Skin epidermis (tissue), 12 donors: Measurements from ENCODE around the gene MEF2A.
A peak's percentile ranks its signal among the peaks of the same experiment; 100 is the strongest.

Source experiments
- H3K27ac ChIP-seq, 21 experiments: fragments of 200-600 bp; sonication (generic) in 11 of 21; one replicate each; pipeline ENCODE4 v1.5.0; 2020; ENCODE audit warnings: mild to moderate bottlenecking in 3 of 21, inconsistent platforms in 2 of 21, moderate library complexity in 2 of 21
- H3K4me3 ChIP-seq, 7 experiments: fragments of 200-600 bp; sonication (generic) in 2 of 7; one replicate each; pipeline ENCODE4 v1.5.0; 2020; ENCODE audit warnings: inconsistent platforms in 2 of 7, mild to moderate bottlenecking in 2 of 7, moderate library complexity in 1 of 7

Gene MEF2A

GRCh38 chr15:99594916-99595315 is 29.1 kb downstream of the MEF2A start:
- Histone ChIP-seq H3K27ac (no peak overlapping the region), H3K4me3 (no peak overlapping the region)

DNA sequence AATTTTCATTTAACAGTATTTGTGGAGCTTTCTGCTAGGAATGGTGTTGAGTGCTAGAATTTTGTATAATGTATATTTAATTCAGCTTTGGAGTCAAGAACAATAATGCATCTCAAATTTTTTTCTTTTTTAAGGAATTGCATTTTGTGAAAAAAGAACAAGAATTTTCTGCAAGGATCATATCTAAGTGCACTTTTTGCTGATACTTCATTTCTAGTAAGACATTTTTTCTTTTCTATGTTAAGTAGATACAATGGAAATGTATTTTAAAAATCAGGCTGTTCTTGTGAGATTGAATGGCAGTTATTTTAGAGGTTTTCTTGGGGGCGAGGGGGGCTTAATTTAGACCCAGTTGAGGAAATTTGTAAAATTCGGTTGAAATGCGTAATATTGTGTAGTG is 32.5 kb downstream of the MEF2A start:
- Histone ChIP-seq H3K4me3 (no peak overlapping the region), H3K27ac (no peak overlapping the region)

DNA sequence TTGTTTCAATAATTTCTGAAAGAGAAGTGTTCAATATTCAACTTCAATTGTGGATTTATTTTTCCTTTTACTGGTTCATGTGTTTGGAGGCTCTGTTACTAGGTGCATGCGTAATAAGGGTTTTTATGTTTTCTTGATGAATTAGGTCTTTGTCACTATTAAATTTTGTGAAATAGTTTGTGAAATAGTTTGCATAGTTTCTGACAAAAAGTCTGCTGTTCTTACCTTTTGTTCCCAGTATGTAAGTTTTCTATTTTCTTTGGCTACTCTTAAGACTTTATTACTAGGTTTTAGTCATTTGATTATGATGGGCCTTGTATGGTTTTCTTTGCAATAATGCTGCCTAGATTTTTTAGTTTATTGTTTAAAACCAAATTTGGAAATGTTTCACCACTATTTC is 38.0 kb downstream of the MEF2A start:
- no peak overlapping the region for H3K27ac ChIP-seq
- H3K4me3 ChIP-seq: no peak overlapping the region

DNA sequence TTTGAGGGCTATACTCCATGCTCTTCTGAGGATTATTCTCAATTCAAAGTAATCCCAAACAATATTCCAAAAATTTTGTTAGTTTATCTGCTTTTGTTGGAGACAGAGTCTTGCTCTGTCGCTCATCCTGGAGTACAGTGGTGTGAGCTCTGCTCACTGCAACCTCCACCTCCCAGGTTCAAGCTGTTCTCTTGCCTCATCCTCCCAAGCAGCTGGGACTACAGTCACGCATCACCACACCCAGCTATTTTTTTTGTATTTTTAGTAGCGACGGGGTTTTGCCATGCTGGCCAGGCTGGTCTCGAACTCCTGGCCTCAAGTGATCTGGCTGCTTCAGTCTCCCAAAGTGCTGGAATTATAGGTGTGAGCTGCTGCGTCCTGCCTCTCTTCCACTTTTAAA is 39.1 kb downstream of the MEF2A start:
- Histone ChIP-seq H3K4me3 (no peak overlapping the region), H3K27ac (no peak overlapping the region)

DNA sequence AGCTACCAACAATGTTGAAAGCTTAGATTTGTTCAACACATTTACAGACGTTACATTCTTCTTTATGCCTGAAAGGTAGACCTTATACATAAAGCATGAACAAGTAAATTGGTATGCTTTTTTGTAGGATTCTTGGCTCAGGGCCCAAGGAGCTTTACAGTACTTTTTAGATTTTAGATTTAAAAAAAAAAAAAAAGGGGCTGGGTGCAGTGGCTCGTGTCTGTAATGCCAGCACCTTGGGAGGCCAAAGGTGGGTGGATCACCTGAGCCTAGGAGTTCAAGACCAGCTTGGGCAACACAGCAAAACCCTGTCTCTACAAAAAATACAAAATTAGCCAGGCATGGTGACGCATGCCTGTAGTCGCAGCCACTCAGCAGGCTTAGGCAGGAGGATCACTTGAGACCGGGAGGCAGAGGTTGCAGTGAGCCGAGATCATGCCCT is 39.7 kb downstream of the MEF2A start:
- peak overlapping the region in 1 of 21 experiments; percentile 0 for H3K27ac ChIP-seq

DNA sequence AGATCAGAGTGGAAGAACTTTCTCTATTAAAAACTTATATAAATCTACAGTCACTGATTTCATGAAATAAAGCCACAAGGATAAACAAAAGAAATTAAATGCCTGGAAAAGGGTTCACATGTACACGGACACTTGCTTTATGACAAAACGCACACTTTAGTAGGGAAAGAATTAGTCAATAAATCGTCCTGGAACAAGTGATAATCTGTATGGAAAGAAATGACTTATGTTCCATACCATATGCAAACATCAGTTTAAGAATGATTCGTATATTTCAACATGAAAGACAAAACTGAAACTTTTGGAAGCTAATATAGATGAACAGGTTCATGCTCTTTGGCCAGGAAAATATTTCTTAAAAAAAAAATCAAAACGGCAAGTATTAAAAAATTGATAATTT is 40.2 kb downstream of the MEF2A start:
- no peak overlapping the region for H3K27ac ChIP-seq

More for the DNA sequence above, 39.7 kb downstream of the MEF2A start:
- H3K4me3 ChIP-seq: no peak overlapping the region

GRCh38 chr15:99606646-99607045 is 40.9 kb downstream of the MEF2A start:
- Histone ChIP-seq H3K27ac (no peak overlapping the region), H3K4me3 (no peak overlapping the region)

More for the DNA sequence above, 40.2 kb downstream of the MEF2A start:
- no peak overlapping the region for H3K4me3 ChIP-seq

- H3K4me3 ChIP-seq: no peak overlapping the region
- peak overlapping the region in 1 of 21 experiments; percentile 70 for H3K27ac ChIP-seq
Observed at GRCh38 chr15:99613481-99613880, 47.7 kb downstream of the MEF2A start.

GRCh38 chr15:99613887-99614647 is 48.3 kb downstream of the MEF2A start:
- H3K4me3 ChIP-seq: no peak overlapping the region
- H3K27ac ChIP-seq: peak overlapping the region in 11 of 21 experiments; percentile 4 to 70 (median 29)

DNA sequence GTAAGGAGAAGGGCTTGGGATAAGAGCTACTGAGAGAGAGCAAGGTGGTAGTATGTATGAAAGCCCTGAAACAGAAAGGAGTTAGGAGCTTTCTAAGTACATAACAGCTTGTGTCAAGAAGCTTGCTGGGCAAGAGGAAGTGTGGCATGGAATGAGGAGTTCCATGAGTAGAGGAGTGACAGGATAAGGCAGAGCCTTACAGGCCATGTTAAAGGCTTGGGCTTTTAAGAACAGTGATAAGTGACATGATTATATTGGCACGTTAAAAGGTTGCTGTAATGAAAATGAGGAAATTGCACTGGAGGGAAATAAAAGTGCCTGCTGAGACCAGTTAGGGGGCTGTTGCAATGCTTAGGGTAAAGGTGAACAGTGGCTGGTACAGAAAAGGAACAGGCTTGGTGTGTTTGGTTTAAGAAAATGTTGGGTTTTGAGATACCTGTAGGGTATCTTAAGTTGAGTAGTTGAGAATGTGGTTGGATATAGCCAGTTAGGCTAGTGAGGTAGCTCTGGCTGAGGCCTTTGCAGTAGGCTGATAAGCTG is 49.0 kb downstream of the MEF2A start:
- Histone ChIP-seq H3K4me3 (no peak overlapping the region), H3K27ac (peak overlapping the region in 11 of 21 experiments; percentile 4 to 70 (median 29))

DNA sequence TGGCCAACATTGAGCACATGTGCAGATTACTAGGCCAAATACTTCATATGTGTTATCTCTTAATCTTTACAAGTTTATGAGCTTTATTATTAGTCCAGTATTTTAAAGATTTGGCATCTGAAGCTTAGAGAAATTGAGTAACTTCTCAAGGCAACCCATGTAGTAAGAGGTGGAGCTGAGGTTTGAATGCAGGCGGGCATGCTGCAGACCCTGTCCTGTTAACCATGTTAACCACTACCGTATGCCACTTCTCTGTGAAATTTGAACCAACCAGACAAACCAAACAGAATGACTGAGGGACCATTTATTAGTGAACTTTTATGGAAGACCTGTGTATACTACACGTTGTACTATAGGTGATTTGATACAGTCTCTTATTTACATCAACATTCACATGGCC is 49.7 kb downstream of the MEF2A start:
- Histone ChIP-seq H3K4me3 (no peak overlapping the region), H3K27ac (no peak overlapping the region)

- no peak overlapping the region for H3K27ac ChIP-seq
- no peak overlapping the region for H3K4me3 ChIP-seq
Observed at GRCh38 chr15:99616129-99616528, 50.3 kb downstream of the MEF2A start.

- H3K4me3 ChIP-seq: no peak overlapping the region
- H3K27ac ChIP-seq: peak overlapping the region in 1 of 21 experiments; percentile 44
Observed at GRCh38 chr15:99616773-99617342, 51.1 kb downstream of the MEF2A start.

DNA sequence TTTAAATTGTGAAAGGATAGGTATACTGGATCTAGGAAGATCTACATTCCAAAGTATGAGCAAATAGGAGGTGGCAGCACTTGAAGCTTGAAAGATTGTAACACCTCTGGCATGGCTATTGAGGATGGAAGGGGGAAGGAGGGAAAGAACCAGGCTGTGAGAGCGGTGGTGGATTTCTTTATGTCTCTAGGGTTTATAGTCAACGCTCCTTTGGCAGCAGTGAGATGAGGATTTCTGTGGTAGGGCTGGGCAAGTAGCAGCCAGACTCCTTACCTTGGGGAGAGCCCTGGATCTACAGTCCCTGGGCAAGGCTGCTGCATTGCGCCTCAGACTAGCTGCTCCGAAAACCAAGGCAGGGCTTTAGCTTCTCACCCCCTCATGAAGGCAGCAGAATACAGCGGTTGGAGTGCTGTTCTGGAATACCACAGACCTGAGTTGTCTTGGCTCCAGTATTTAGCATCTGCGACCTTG is 53.2 kb downstream of the MEF2A start:
- H3K27ac ChIP-seq: peak overlapping the region in 3 of 21 experiments; percentile 2 to 25 (median 11)
- no peak overlapping the region for H3K4me3 ChIP-seq

- Histone ChIP-seq H3K27ac (peak overlapping the region in 1 of 21 experiments; percentile 25), H3K4me3 (no peak overlapping the region)
Observed at GRCh38 chr15:99619712-99620111, 53.9 kb downstream of the MEF2A start.

DNA sequence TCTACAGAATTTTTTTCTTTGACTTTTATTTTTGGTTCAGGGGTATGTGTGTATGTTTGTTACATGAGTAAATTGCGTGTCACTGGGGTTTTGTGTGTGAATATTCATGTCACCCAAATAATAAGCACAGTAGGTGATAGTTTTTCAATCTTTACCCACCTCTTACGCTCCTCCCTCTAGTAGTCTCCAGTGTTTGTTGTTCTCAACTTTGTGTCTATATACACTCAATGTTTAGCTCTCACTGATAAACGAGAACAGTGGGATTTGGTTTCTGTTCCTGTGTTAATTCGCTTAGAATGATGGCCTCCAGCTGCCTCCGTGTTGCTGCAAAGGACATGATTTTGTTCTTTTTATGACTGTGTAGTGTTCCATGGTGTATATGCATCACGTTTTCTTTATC is 54.4 kb downstream of the MEF2A start:
- H3K27ac ChIP-seq: no peak overlapping the region
- H3K4me3 ChIP-seq: no peak overlapping the region

DNA sequence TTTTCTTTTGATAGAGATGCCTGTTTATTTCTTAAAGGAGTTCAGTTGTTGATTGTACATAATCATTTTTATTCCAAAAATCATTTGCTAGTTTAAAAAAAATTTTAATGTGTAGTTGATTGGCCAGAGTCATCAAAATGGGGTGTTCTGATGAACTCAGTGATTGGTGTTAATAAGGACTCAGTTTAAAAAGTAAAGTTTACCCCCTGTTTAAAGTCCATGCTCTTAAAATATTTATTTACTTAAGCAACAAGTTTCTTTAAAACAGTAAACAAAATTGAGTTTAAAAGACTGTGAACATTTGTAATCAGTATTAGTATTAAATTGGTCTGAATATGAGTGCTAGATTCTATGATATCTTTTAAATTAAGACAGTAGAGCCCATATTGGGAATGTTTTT is 56.0 kb downstream of the MEF2A start:
- Histone ChIP-seq H3K4me3 (no peak overlapping the region), H3K27ac (no peak overlapping the region)

DNA sequence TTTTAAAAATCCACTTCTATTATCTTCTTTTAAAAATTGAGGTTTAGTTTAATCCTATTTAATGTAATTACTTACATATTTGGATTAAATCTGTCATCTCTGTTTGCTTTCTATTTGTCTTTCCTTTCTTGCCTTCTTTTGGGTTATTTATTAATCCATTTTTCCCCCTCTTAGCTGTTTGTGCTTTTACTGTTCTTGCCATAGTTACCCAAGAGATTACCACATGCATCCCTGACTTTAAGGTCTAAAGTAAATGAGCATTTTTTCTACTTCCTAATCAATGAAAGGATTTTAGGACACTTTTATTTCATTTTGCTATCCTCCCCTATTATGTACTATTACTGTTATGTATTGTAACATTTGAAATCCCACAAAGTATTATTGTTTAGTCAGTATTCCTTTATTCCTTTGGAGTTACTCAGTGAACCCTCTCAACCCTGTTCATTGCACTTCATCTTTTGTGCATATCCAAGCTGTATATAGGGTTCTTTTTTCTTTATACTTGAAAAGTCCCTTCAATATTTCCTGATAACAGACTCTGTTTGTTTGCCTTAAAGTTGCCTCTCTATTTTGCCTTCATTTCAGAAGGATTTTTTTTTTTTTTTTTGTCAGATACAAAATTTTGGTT is 62.7 kb downstream of the MEF2A start:
- H3K4me3 ChIP-seq: no peak overlapping the region
- H3K27ac ChIP-seq: no peak overlapping the region

- Histone ChIP-seq H3K27ac (peak overlapping the region in 8 of 21 experiments; percentile 13 to 75 (median 38)), H3K4me3 (no peak overlapping the region)
Observed at GRCh38 chr15:99630607-99631131, 64.9 kb downstream of the MEF2A start.

GRCh38 chr15:99631255-99631654 is 65.5 kb downstream of the MEF2A start:
- Histone ChIP-seq H3K27ac (peak overlapping the region in 6 of 21 experiments; percentile 13 to 75 (median 48)), H3K4me3 (no peak overlapping the region)
